Ammon's horn (tissue), 1 donor: ENCODE results near the gene ELAC2.
A peak's percentile ranks its signal among the peaks of the same experiment; 100 is the strongest.

Experiments used
- DNase-seq: peaks from one replicate; pipeline ENCODE4 v3.0.0-alpha.2; 2016; ENCODE audit warnings: low spot score

Gene ELAC2

GRCh38 chr17:13024016-13024415 lies 6.2 kb upstream of the ELAC2 start:
- no peak for DNase-seq

- DNase-seq = peak; percentile 43
Observed at GRCh38 chr17:13016881-13017654, 759 bp downstream of the ELAC2 start.

- no peak for DNase-seq
Observed at GRCh38 chr17:13014801-13015200, 3.0 kb downstream of the ELAC2 start.

- no peak for DNase-seq
Observed at GRCh38 chr17:13010959-13011358, 6.9 kb downstream of the ELAC2 start.

GRCh38 chr17:13008461-13008860 lies 9.4 kb downstream of the ELAC2 start:
- DNase-seq = no peak

GRCh38 chr17:13005530-13005929 lies 12.3 kb downstream of the ELAC2 start:
- DNase-seq = no peak

GRCh38 chr17:13004336-13004735 lies 13.5 kb downstream of the ELAC2 start:
- DNase-seq = no peak

- DNase-seq = no peak
Observed at GRCh38 chr17:13003927-13004326, 13.9 kb downstream of the ELAC2 start.

GRCh38 chr17:13003454-13003851 lies 14.4 kb downstream of the ELAC2 start:
- no peak for DNase-seq

- peak; percentile 87 for DNase-seq
Observed at GRCh38 chr17:13002761-13003453, 14.9 kb downstream of the ELAC2 start.

- peak; percentile 57 for DNase-seq
Observed at GRCh38 chr17:13001991-13002615, 15.7 kb downstream of the ELAC2 start.

- DNase-seq = no peak
Observed at GRCh38 chr17:13000561-13000960, 17.3 kb downstream of the ELAC2 start.

- DNase-seq = no peak
Observed at GRCh38 chr17:12998874-12999273, 19.0 kb downstream of the ELAC2 start.

GRCh38 chr17:12998461-12998860 lies 19.4 kb downstream of the ELAC2 start:
- DNase-seq = no peak

GRCh38 chr17:12996941-12997340 lies 20.9 kb downstream of the ELAC2 start:
- no peak for DNase-seq

- no peak for DNase-seq
Observed at GRCh38 chr17:12996357-12996756, 21.5 kb downstream of the ELAC2 start.

- no peak for DNase-seq
Observed at GRCh38 chr17:12995896-12996295, 21.9 kb downstream of the ELAC2 start.

GRCh38 chr17:12995106-12995895 lies 22.5 kb downstream of the ELAC2 start:
- no peak for DNase-seq

- no peak for DNase-seq
Observed at GRCh38 chr17:12994341-12995074, 23.3 kb downstream of the ELAC2 start.

GRCh38 chr17:12993631-12994030 lies 24.2 kb downstream of the ELAC2 start:
- DNase-seq = no peak

- DNase-seq = no peak
Observed at GRCh38 chr17:12992676-12993075, 25.2 kb downstream of the ELAC2 start.

- no peak for DNase-seq
Observed at GRCh38 chr17:12990926-12991325, 26.9 kb downstream of the ELAC2 start.
